Measurements from ENCODE around the gene SEMA3E. TPM values are rescaled to one million over a fixed set of nuclear protein-coding genes. Genes with fewer than 3 reads are reported as not detected.

SEMA3E gene
- total and polyA plus RNA-seq, 9 of the 15 experiments (the other 6 are each of a cell fraction or from before 2014, with no cell fraction given): 0.01 to 1.4 (median 0.14) TPM; not detected in 2

- intact Hi-C loops (cut with micrococcal nuclease): no loop called here
- Histone ChIP-seq H3K79me2 (ENCODE audit: control insufficient read depth, insufficient read depth, low read length) (no peaks in the 10 kb centered on the region), H3K27ac (ENCODE audit: extremely low read depth, low read depth, low read length) (no peak overlapping the region), H3K9me3 (replicated peaks; ENCODE audit: control insufficient read depth, insufficient read depth, low read depth, low read length) (no peaks in the 10 kb centered on the region), H3K9ac (ENCODE audit: insufficient read depth in 1 of 2, low read depth in 2 of 2, low read length in 2 of 2) (no peak overlapping the region), H3K4me3 (no peak overlapping the region), H2AFZ (ENCODE audit: low read depth, low read length) (no peak overlapping the region), H3K4me1 (replicated peaks in 1 of 2; ENCODE audit: control insufficient read depth in 2 of 2, insufficient read depth in 2 of 2, low read length in 2 of 2) (no peaks in the 10 kb centered on the region), H3K9me1 (ENCODE audit: control insufficient read depth, insufficient read depth, low read length) (no peaks in the 10 kb centered on the region), H3K36me3 (ENCODE audit: control insufficient read depth, insufficient read depth, low read length) (no peaks in the 10 kb centered on the region), H4K20me1 (replicated peaks; ENCODE audit: control insufficient read depth, insufficient read depth, low read length) (no peaks in the 10 kb centered on the region), H3K4me2 (ENCODE audit: insufficient read depth, low read length) (no peak overlapping the region), H3K27me3 (ENCODE audit: control insufficient read depth in 2 of 2, insufficient read depth in 2 of 2, low read length in 2 of 2) (no peaks in the 10 kb centered on the region)
- POLR2A ChIA-PET: no interaction called here
- CTCF ChIA-PET (ENCODE audit: low intra/inter-chr PET ratio): no interaction called here
- 5% methylated on average over 5 of the region's 5 CpGs for WGBS (ENCODE audit: insufficient coverage, low coverage, missing lambda C conversion rate)
- no TSS peak for BruUV-seq (replicated peaks)
- no peak for TF ChIP-seq RFX5 (IDR thresholded peaks at IDR 0.05; ENCODE audit: low read depth, low read length)
- no peak for TF ChIP-seq CHD4 (IDR thresholded peaks at IDR 0.05; ENCODE audit: insufficient read depth, insufficient replicate concordance, low read depth, low read length, poor library complexity, severe bottlenecking)
- no peak for TF ChIP-seq PBX2 (CRISPR knock-in tag; IDR thresholded peaks at IDR 0.05; ENCODE audit: low read depth)
- no peak for TF ChIP-seq PBX2 (tag; conservative IDR thresholded peaks at IDR 0.05; ENCODE audit: low read depth)
- TF ChIP-seq ZNF764 (CRISPR knock-in tag; IDR thresholded peaks at IDR 0.05; ENCODE audit: low read depth): no peak
- no peak for TF ChIP-seq POLR2A (conservative IDR thresholded peaks at IDR 0.05)
- TF ChIP-seq GMEB1 (CRISPR knock-in tag; IDR thresholded peaks at IDR 0.05): no peak
- no peak for TF ChIP-seq RB1 (IDR thresholded peaks at IDR 0.05; ENCODE audit: low read depth)
- no peak for TF ChIP-seq KLF6 (CRISPR knock-in tag; IDR thresholded peaks at IDR 0.05; ENCODE audit: borderline replicate concordance)
- TF ChIP-seq TBL1XR1 (IDR thresholded peaks at IDR 0.05; ENCODE audit: low read length in 2 of 2): no peak
- TF ChIP-seq, protein P1, sequence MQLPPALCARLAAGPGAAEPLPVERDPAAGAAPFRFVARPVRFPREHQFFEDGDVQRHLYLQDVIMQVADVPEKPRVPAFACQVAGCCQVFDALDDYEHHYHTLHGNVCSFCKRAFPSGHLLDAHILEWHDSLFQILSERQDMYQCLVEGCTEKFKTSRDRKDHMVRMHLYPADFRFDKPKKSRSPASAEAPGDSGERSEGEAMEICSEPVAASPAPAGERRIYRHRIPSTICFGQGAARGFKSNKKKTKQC (CRISPR knock-in tag; IDR thresholded peaks at IDR 0.05): no peak
- no peak for TF ChIP-seq SUPT5H (IDR thresholded peaks at IDR 0.05)
- TF ChIP-seq NCOA2 (IDR thresholded peaks at IDR 0.05; ENCODE audit: partially characterized antibody in 2 of 2): no peak
- FAIRE-seq: no peak
- in situ Hi-C loops (cut with MboI): no loop called here
- DNase-seq (ENCODE audit: extremely low read depth in 1 of 4, low spot score in 3 of 4): no peak
- ATAC-seq: no peak
Observed at GRCh38 chr7:83455612-83456011, 193.3 kb downstream of the SEMA3E start.
